ENCODE measurements around the gene ZNF654. TPM values are rescaled to one million over a fixed set of nuclear protein-coding genes. Genes with fewer than 3 reads are reported as not detected.

ZNF654 gene
- polyA plus RNA-seq, 1 donor (not counting 4 experiments of a cell fraction or from before 2014, with no cell fraction given) = 8.2 TPM

GRCh38 chr3:88082854-88083253, 23.8 kb downstream of the ZNF654 start:
- no peaks in the 10 kb centered on the region for H3K9me1 ChIP-seq (ENCODE audit: control insufficient read depth, extremely low read depth, insufficient read depth, low read length)
- FAIRE-seq (no peak), DNase-seq (ENCODE audit: low read depth, low spot score) (no peak)
- no peak overlapping the region for H3K27ac ChIP-seq (ENCODE audit: control insufficient read depth, insufficient read depth, low read length)
- H3K4me2 ChIP-seq (ENCODE audit: control insufficient read depth, extremely low read depth, insufficient read depth, low read depth, low read length) = no peak overlapping the region
- dilution Hi-C loops (cut with MboI; ENCODE audit: extremely low pct_ligation_motif_present, low sequenced_read_pairs) = no loop called here
- H3K4me1 ChIP-seq (ENCODE audit: control insufficient read depth, extremely low read depth, insufficient read depth, low read length) = peaks cover 8% of the 10 kb centered on the region
- no peak overlapping the region for H3K9ac ChIP-seq (ENCODE audit: control insufficient read depth, extremely low read depth, insufficient read depth, low read length)
- H2AFZ ChIP-seq (ENCODE audit: control insufficient read depth, low read length) = no peak overlapping the region
- H3K79me2 ChIP-seq (ENCODE audit: control insufficient read depth, insufficient read depth, low read length) = peaks cover 68% of the 10 kb centered on the region
- no peaks in the 10 kb centered on the region for H4K20me1 ChIP-seq (ENCODE audit: control insufficient read depth, extremely low read depth, insufficient read depth, low read length)
- no peak overlapping the region for H3K4me3 ChIP-seq (ENCODE audit: control insufficient read depth in 2 of 3, extremely low read depth in 1 of 3, insufficient read depth in 2 of 3, low read depth in 1 of 3, low read length in 3 of 3)
- H3K27me3 ChIP-seq (ENCODE audit: control insufficient read depth, extremely low read depth, insufficient read depth, low read length) = no peaks in the 10 kb centered on the region
- H3K36me3 ChIP-seq (ENCODE audit: control insufficient read depth in 2 of 2, extremely low read depth in 1 of 2, insufficient read depth in 2 of 2, low read length in 2 of 2) = no peaks in the 10 kb centered on the region
- TF ChIP-seq CTCF (optimal IDR thresholded peaks at IDR 0.05 in 1 of 3, IDR thresholded peaks at IDR 0.05 in 1 of 3, conservative IDR thresholded peaks at IDR 0.05 in 1 of 3; ENCODE audit: extremely low read depth in 1 of 3, insufficient read depth in 2 of 3, low read length in 3 of 3) (no peak), EZH2 (IDR thresholded peaks at IDR 0.05; ENCODE audit: low read length) (no peak)
- H3K9me3 ChIP-seq (ENCODE audit: control insufficient read depth, low read depth, low read length) = no peaks in the 10 kb centered on the region

GRCh38 chr3:88084097-88084501, 25.0 kb downstream of the ZNF654 start:
- DNase-seq (ENCODE audit: low read depth, low spot score) = no peak
- no peaks in the 10 kb centered on the region for H3K9me1 ChIP-seq (ENCODE audit: control insufficient read depth, extremely low read depth, insufficient read depth, low read length)
- no peaks in the 10 kb centered on the region for H4K20me1 ChIP-seq (ENCODE audit: control insufficient read depth, extremely low read depth, insufficient read depth, low read length)
- no peaks in the 10 kb centered on the region for H3K36me3 ChIP-seq (ENCODE audit: control insufficient read depth in 2 of 2, extremely low read depth in 1 of 2, insufficient read depth in 2 of 2, low read length in 2 of 2)
- H3K27ac ChIP-seq (ENCODE audit: control insufficient read depth, insufficient read depth, low read length) = no peak overlapping the region
- no peak overlapping the region for H3K4me2 ChIP-seq (ENCODE audit: control insufficient read depth, extremely low read depth, insufficient read depth, low read depth, low read length)
- no peak overlapping the region for H3K9ac ChIP-seq (ENCODE audit: control insufficient read depth, extremely low read depth, insufficient read depth, low read length)
- H2AFZ ChIP-seq (ENCODE audit: control insufficient read depth, low read length) = no peak overlapping the region
- H3K4me1 ChIP-seq (ENCODE audit: control insufficient read depth, extremely low read depth, insufficient read depth, low read length) = peaks cover 8% of the 10 kb centered on the region
- H3K27me3 ChIP-seq (ENCODE audit: control insufficient read depth, extremely low read depth, insufficient read depth, low read length) = no peaks in the 10 kb centered on the region
- dilution Hi-C loops (cut with MboI; ENCODE audit: extremely low pct_ligation_motif_present, low sequenced_read_pairs) = no loop called here
- H3K4me3 ChIP-seq (ENCODE audit: control insufficient read depth in 2 of 3, extremely low read depth in 1 of 3, insufficient read depth in 2 of 3, low read depth in 1 of 3, low read length in 3 of 3) = no peak overlapping the region
- FAIRE-seq = no peak
- H3K9me3 ChIP-seq (ENCODE audit: control insufficient read depth, low read depth, low read length) = no peaks in the 10 kb centered on the region
- TF ChIP-seq EZH2 (IDR thresholded peaks at IDR 0.05; ENCODE audit: low read length) = no peak
- no peak for TF ChIP-seq CTCF (optimal IDR thresholded peaks at IDR 0.05 in 1 of 3, IDR thresholded peaks at IDR 0.05 in 1 of 3, conservative IDR thresholded peaks at IDR 0.05 in 1 of 3; ENCODE audit: extremely low read depth in 1 of 3, insufficient read depth in 2 of 3, low read length in 3 of 3)
- peaks cover 56% of the 10 kb centered on the region for H3K79me2 ChIP-seq (ENCODE audit: control insufficient read depth, insufficient read depth, low read length)

All from keratinocyte (primary cell).